ENCODE measurements around the gene ABLIM3.

GRCh38 chr5:149134778-149135500 is 6.4 kb upstream of the ABLIM3 start:
- no peak for TF ChIP-seq CTCF (conservative IDR thresholded peaks at IDR 0.05; ENCODE audit: low read depth in 2 of 2)
- TF ChIP-seq JUNB (IDR thresholded peaks at IDR 0.05; ENCODE audit: unreplicated experiment): no peak
- no peak for TF ChIP-seq ETS1 (IDR thresholded peaks at IDR 0.05)
- no peak for TF ChIP-seq POLR2AphosphoS5 (IDR thresholded peaks at IDR 0.05; ENCODE audit: low read depth)
- no peak for TF ChIP-seq NANOG (IDR thresholded peaks at IDR 0.05; ENCODE audit: borderline replicate concordance)
- TF ChIP-seq ZNF114 (CRISPR knock-in tag; IDR thresholded peaks at IDR 0.05): no peak
- TF ChIP-seq EZH2 (IDR thresholded peaks at IDR 0.05; ENCODE audit: low read depth, unreplicated experiment): no peak
- no peak for TF ChIP-seq EZH2phosphoT487 (IDR thresholded peaks at IDR 0.05; ENCODE audit: unreplicated experiment)
- no peak for TF ChIP-seq STAT1 (IDR thresholded peaks at IDR 0.05; ENCODE audit: unreplicated experiment)

Measured in GM23338 (cell line).